MCF 10A (cell line): Measurements from ENCODE around the gene TTC23. TPM values are rescaled to one million over a fixed set of nuclear protein-coding genes. Genes with fewer than 3 reads are reported as not detected.

Experiments
- BruUV-seq: library from RNA; stranded (reverse); fragments of 400-500 nt; replicated peaks from 2 replicates; lab custom pipeline; 2021; lab: Mats Ljungman, UMichigan
- CTCF ChIA-PET: fragments of 300-600 bp; sonication (Branson Sonifier 250); formaldehyde crosslinking; extraction: SDS; loops from one replicate; lab custom pipeline; 2021; ENCODE audit warnings: antibody characterized with exemption, inconsistent platforms; lab: Yijun Ruan, JAX
- POLR2A ChIA-PET: fragments of 300-600, 350-650 bp; sonication (Branson Sonifier 250); formaldehyde crosslinking; extraction: SDS; loops from one replicate; lab custom pipeline; 2020; ENCODE audit warnings: antibody characterized with exemption, inconsistent platforms; lab: Yijun Ruan, JAX
- DNase-seq: peaks from one replicate; pipeline ENCODE4 v3.0.0-alpha.2; 2018; ENCODE audit not compliant: unreplicated experiment
- H3K27ac Mint-ChIP-seq: one replicate; pipeline ENCODE4 v1.8.0; 2022; ENCODE audit warnings: mild to moderate bottlenecking, low read depth, mixed read lengths; ENCODE audit not compliant: unreplicated experiment
- H3K27me3 Mint-ChIP-seq: one replicate; pipeline ENCODE4 v1.8.0; 2022; ENCODE audit warnings: mixed read lengths; ENCODE audit not compliant: insufficient read depth, unreplicated experiment
- H3K36me3 Mint-ChIP-seq: one replicate; pipeline ENCODE4 v1.8.0; 2022; ENCODE audit warnings: mild to moderate bottlenecking, moderate library complexity, mixed read lengths; ENCODE audit not compliant: insufficient read depth, unreplicated experiment
- H3K4me1 Mint-ChIP-seq: one replicate; pipeline ENCODE4 v1.8.0; 2022; ENCODE audit warnings: mixed read lengths; ENCODE audit not compliant: insufficient read depth, unreplicated experiment
- H3K4me3 Mint-ChIP-seq: one replicate; pipeline ENCODE4 v1.8.0; 2022; ENCODE audit warnings: mild to moderate bottlenecking, moderate library complexity, mixed read lengths; ENCODE audit not compliant: unreplicated experiment
- H3K9me3 Mint-ChIP-seq: one replicate; pipeline ENCODE4 v1.8.0; 2022; ENCODE audit warnings: mixed read lengths; ENCODE audit not compliant: unreplicated experiment
- CTCF ChIP-seq: fragments of 200-600 bp; IDR thresholded peaks from one replicate; pipeline ENCODE4 v1.8.0; 2022; ENCODE audit warnings: antibody characterized with exemption, mild to moderate bottlenecking; ENCODE audit not compliant: unreplicated experiment
- intact Hi-C: fragments of 100-400 bp; cut with micrococcal nuclease; formaldehyde crosslinking; loops from 2 replicates; pipeline ENCODE4 v1.14.1; 2022
- total RNA-seq: library from RNA; stranded (reverse); gene quantifications from 2 replicates; pipeline ENCODE4 v1.2.3, GENCODE V29; 2022

Gene TTC23
- total RNA-seq, 1 experiment from 2014 or later, result 15.1 TPM

- intact Hi-C loops, result loop anchor here (1.0 kb wide), 1 partner anchor 114 kb away; no protein-coding TSS in a partner anchor
- H3K36me3 Mint-ChIP-seq, result no peaks in the 10 kb centered on the region
- H3K9me3 Mint-ChIP-seq, result no peaks in the 10 kb centered on the region
- POLR2A ChIA-PET, result no interaction called here
- peak overlapping the region; percentile 39 for H3K4me3 Mint-ChIP-seq
- H3K4me1 Mint-ChIP-seq, result no peaks in the 10 kb centered on the region
- no peak overlapping the region for H3K27ac Mint-ChIP-seq
- BruUV-seq, result no TSS peak
- TF ChIP-seq CTCF, result no peak
- H3K27me3 Mint-ChIP-seq, result no peaks in the 10 kb centered on the region
- DNase-seq, result no peak
- CTCF ChIA-PET, result interaction anchor here (0.5 to 9.1 kb wide), 13 partner anchors 9 to 658 kb away, joined by 3 to 162 read pairs (median 9); no protein-coding TSS in a partner anchor
Observed at GRCh38 chr15:99099661-99100060, 149.7 kb downstream of the TTC23 start.

- Mint-ChIP-seq H3K4me3 (no peak overlapping the region), H3K36me3 (no peaks in the 10 kb centered on the region), H3K9me3 (no peaks in the 10 kb centered on the region), H3K27ac (no peak overlapping the region), H3K27me3 (no peaks in the 10 kb centered on the region), H3K4me1 (no peaks in the 10 kb centered on the region)
- TF ChIP-seq CTCF, result no peak
- POLR2A ChIA-PET, result no interaction called here
- no peak for DNase-seq
- intact Hi-C loops, result no loop called here
- BruUV-seq, result no TSS peak
- CTCF ChIA-PET, result interaction anchor here (0.6 to 9.1 kb wide), 9 partner anchors 8 to 656 kb away, joined by 3 to 162 read pairs (median 5); no protein-coding TSS in a partner anchor
Observed at GRCh38 chr15:99098991-99099390, 150.4 kb downstream of the TTC23 start.

GRCh38 chr15:99098426-99098825, 151.0 kb downstream of the TTC23 start:
- Mint-ChIP-seq H3K4me3 (no peak overlapping the region), H3K27me3 (no peaks in the 10 kb centered on the region), H3K27ac (no peak overlapping the region), H3K4me1 (no peaks in the 10 kb centered on the region), H3K9me3 (no peaks in the 10 kb centered on the region), H3K36me3 (no peaks in the 10 kb centered on the region)
- TF ChIP-seq CTCF, result no peak
- BruUV-seq, result no TSS peak
- intact Hi-C loops, result no loop called here
- CTCF ChIA-PET, result interaction anchor here (0.9 to 9.1 kb wide), 5 partner anchors 13 to 114 kb away, joined by 3 to 162 read pairs (median 4); no protein-coding TSS in a partner anchor
- no peak for DNase-seq
- POLR2A ChIA-PET, result no interaction called here

GRCh38 chr15:99097441-99098410, 151.7 kb downstream of the TTC23 start:
- H3K27me3 Mint-ChIP-seq, result no peaks in the 10 kb centered on the region
- H3K27ac Mint-ChIP-seq, result no peak overlapping the region
- no peak overlapping the region for H3K4me3 Mint-ChIP-seq
- no peaks in the 10 kb centered on the region for H3K36me3 Mint-ChIP-seq
- ChIA-PET POLR2A (no interaction called here), CTCF (interaction anchor here (0.6 to 9.1 kb wide), 5 partner anchors 22 to 452 kb away, joined by 3 to 162 read pairs (median 6); no protein-coding TSS in a partner anchor)
- DNase-seq, result no peak
- intact Hi-C loops, result no loop called here
- no TSS peak for BruUV-seq
- H3K4me1 Mint-ChIP-seq, result no peaks in the 10 kb centered on the region
- no peaks in the 10 kb centered on the region for H3K9me3 Mint-ChIP-seq
- TF ChIP-seq CTCF, result no peak
